Esophagus (tissue), 2 donors: Measurements from ENCODE around the gene PDE10A. TPM values are rescaled to one million over a fixed set of nuclear protein-coding genes. Genes with fewer than 3 reads are reported as not detected.
"Not testable (repeated sequence)": the region's sequence is repeated elsewhere in the genome, so short reads cannot be mapped to it uniquely, and the experiment has no call there.

Experiments used
- H3K27ac ChIP-seq, 2 donors: one replicate each; pipeline ENCODE4 v1.5.1; 2013; ENCODE audit warnings: low read depth in 2 of 2, mild to moderate bottlenecking in 2 of 2, inconsistent platforms in 1 of 2, low read length in 1 of 2, moderate library complexity in 1 of 2
- H3K27me3 ChIP-seq, 2 donors: one replicate each; pipeline ENCODE4 v1.6.1; 2013; ENCODE audit warnings: low read length in 2 of 2, control low read depth in 1 of 2, mild to moderate bottlenecking in 1 of 2; ENCODE audit not compliant: insufficient read depth in 2 of 2, control insufficient read depth in 1 of 2
- H3K36me3 ChIP-seq, 2 donors: one replicate each; pipeline ENCODE4 v1.6.1; 2013; ENCODE audit warnings: low read length in 1 of 2; ENCODE audit not compliant: control insufficient read depth in 2 of 2, insufficient read depth in 2 of 2
- H3K4me1 ChIP-seq, 2 donors: one replicate each; pipeline ENCODE4 v1.6.1; 2013; ENCODE audit warnings: low read length in 1 of 2; ENCODE audit not compliant: control insufficient read depth in 2 of 2, insufficient read depth in 2 of 2
- H3K4me3 ChIP-seq, 2 donors: one replicate each; pipeline ENCODE4 v1.5.1; 2013; ENCODE audit warnings: low read length in 2 of 2, mild to moderate bottlenecking in 2 of 2, low read depth in 1 of 2, moderate library complexity in 1 of 2
- H3K9me3 ChIP-seq, 2 donors: one replicate each; pipeline ENCODE4 v1.6.1; 2013; ENCODE audit warnings: mild to moderate bottlenecking in 2 of 2, low read depth in 1 of 2, low read length in 1 of 2, moderate library complexity in 1 of 2; ENCODE audit not compliant: control insufficient read depth in 2 of 2, insufficient read depth in 1 of 2
- WGBS, 2 donors: extraction: QIAGEN DNeasy Blood & Tissue Kit; methylation state at CpG; one replicate each; pipeline ENCODE4 v1.1.7; 2013; 5-methylcytosine and 5-hydroxymethylcytosine counted together
- polyA plus RNA-seq, 2 donors: library from polyadenylated mRNA; stranded (reverse); fragments of 200-250 nt; gene quantifications; one replicate each; pipeline ENCODE4 v1.2.3, GENCODE V29; 2013
- donor health status: healthy with polysubstance abuse.
- donor health status: Bipolar disorder and iron deficiency.

PDE10A gene
- polyA plus RNA-seq, 2 donors: 0.21 to 0.28 TPM

DNA sequence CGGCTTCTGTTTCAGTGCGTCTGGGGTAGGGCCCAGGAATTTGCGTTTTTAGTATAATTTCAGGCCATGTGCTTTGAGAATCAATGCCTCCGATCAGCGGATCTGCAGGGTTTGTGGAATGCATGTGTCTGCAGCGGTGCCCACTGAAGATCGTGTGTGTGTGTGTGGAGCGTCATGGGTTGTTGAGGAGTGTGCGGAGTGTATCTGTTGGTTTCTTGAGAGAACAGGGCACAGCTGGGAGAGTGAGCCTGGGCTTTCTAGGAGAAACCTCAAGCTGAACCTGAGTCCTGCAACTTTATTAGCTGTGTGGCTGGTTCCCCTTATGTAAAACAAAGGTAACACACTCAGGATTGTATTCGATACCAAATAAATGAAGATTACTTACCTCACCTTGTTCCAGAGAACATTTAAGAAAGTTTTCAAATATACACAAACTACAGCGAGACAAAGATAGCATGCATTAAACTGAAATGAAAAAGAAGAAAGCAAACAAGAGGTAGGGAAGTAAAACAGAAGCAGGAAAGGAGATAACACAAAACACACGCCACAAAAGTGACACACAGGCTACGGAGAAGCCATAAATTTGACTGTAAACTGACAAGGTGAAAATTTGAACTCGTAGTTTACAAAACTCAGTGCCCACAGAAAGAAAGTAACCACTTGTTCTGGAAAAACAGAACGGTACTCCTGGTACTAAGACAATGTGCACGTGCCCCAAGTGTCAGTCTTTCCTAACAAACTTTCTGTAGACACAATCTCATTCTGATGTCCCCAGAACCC lies 28.8 kb downstream of the PDE10A start:
- Histone ChIP-seq H3K4me1 (no peaks in the 10 kb centered on the region), H3K9me3 (no peaks in the 10 kb centered on the region), H3K4me3 (no peak overlapping the region), H3K27me3 (no peaks in the 10 kb centered on the region), H3K27ac (no peak overlapping the region), H3K36me3 (no peaks in the 10 kb centered on the region)
- 69 to 75% methylated on average over 16 of the region's 16 CpGs for WGBS, 2 donors

DNA sequence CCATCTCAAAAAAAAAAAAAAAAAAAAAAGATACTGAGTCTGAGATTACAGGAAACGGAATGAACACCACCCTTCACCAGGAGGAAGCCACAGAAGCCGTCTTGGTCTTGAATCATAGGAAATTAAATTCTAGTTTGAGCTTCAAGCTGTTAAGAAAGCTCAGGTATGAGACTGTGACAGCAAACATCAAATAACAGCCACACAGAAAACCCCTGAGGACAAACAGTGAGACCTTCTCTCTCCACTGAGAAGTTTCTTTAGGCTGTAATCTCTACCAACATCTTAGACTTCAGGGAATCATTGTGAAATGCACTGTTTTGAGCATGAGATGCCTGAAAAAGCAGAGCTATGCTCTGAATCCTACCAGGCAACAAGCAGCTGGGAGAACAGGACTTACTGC lies 30.8 kb downstream of the PDE10A start:
- H3K9me3 ChIP-seq: no peaks in the 10 kb centered on the region
- WGBS, 2 donors: 68 to 70% methylated on average over 2 of the region's 2 CpGs
- H3K27ac ChIP-seq: no peak overlapping the region
- H3K4me3 ChIP-seq: no peak overlapping the region
- no peaks in the 10 kb centered on the region for H3K4me1 ChIP-seq
- H3K27me3 ChIP-seq: no peaks in the 10 kb centered on the region
- no peaks in the 10 kb centered on the region for H3K36me3 ChIP-seq

DNA sequence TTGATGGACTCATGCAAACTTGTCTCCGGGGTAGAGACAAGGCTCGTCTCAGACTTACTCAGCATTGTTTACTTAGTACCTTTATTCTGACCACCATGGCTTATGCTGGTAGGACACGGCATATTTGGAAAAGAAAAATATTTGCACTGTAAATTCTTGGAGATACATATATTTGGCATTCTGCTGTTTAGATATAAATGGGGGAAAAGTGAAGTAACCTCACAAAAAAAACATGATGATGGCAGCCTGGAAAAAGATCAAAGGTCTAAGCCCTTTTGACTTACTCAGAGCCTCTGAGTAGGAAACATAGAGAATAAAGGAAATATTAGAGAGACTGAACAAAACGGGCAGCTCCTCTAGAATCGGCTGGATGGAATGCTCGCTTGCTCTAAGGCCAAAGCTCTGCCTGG lies 32.5 kb downstream of the PDE10A start:
- no peaks in the 10 kb centered on the region for H3K9me3 ChIP-seq
- no peaks in the 10 kb centered on the region for H3K36me3 ChIP-seq
- no peaks in the 10 kb centered on the region for H3K27me3 ChIP-seq
- 52 to 57% methylated on average over 6 of the region's 6 CpGs for WGBS, 2 donors
- no peak overlapping the region for H3K27ac ChIP-seq
- H3K4me3 ChIP-seq: no peak overlapping the region
- H3K4me1 ChIP-seq: no peaks in the 10 kb centered on the region

DNA sequence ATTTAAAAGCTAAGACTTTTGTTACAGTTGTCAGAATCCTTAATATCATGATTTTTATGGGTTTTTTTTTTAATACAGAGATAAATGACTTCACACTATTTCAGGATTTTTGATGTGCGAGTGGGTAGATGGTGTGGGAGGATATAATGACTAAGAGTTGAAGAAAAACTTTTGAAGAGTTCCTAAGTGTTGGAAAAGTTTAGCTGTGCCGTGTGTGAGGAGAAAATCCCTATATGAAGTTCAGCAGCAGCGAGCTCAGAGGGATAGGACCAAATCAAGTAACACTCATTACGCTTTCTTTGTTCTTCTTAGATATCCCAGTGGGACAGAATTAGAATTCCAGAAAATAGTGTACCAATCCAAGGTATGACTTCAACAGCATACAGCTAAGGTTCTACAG lies 34.1 kb downstream of the PDE10A start:
- Histone ChIP-seq H3K36me3 (no peaks in the 10 kb centered on the region), H3K4me1 (no peaks in the 10 kb centered on the region), H3K9me3 (no peaks in the 10 kb centered on the region), H3K4me3 (no peak overlapping the region), H3K27ac (no peak overlapping the region), H3K27me3 (no peaks in the 10 kb centered on the region)
- WGBS, 2 donors: 85 to 86% methylated on average over 4 of the region's 4 CpGs

DNA sequence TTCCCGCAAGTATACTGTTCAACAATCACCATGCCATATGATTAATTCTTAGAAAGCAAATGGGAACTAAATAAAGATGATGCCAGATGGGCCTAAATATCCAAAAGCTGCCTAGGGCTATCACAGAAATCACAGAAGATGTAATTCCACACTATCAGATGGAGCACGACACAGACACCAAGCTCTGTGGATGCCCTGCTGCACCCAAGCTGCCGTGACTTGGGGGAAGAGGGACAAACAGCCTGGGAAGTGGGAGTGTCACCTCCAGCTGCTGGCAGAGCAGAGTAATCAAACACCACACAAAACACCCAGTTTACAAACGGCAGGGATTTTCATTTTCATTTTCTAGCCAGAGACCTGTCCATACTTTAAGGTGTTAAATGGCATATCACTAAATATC lies 35.7 kb downstream of the PDE10A start:
- H3K9me3 ChIP-seq: no peaks in the 10 kb centered on the region
- H3K27ac ChIP-seq: no peak overlapping the region
- no peak overlapping the region for H3K4me3 ChIP-seq
- H3K4me1 ChIP-seq: no peaks in the 10 kb centered on the region
- H3K27me3 ChIP-seq: no peaks in the 10 kb centered on the region
- WGBS, 2 donors: 71 to 81% methylated on average over 4 of the region's 4 CpGs
- no peaks in the 10 kb centered on the region for H3K36me3 ChIP-seq

DNA sequence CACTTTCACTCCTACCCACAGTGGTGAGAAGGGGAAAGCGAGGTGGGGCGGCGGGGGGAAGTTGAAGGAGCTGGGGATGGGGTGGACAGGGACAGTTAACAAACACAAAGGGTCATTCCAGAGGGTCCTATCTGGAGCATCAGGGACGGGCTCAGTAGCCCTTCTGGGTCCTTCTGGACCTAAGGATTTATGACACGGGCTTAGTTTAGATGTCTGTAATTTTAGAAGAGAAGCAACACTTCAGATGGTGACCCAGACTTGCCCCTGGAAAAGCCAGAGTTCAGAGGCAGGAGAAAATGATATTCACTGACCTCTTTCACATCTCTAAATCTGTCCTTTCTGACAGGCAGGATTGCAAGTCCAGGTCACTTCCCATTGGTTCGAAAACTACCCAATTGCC lies 36.3 kb downstream of the PDE10A start:
- H3K36me3 ChIP-seq: no peaks in the 10 kb centered on the region
- no peak overlapping the region for H3K4me3 ChIP-seq
- H3K9me3 ChIP-seq: no peaks in the 10 kb centered on the region
- H3K27ac ChIP-seq: no peak overlapping the region
- WGBS, 2 donors: 62 to 64% methylated on average over 6 of the region's 6 CpGs
- H3K4me1 ChIP-seq: no peaks in the 10 kb centered on the region
- no peaks in the 10 kb centered on the region for H3K27me3 ChIP-seq

DNA sequence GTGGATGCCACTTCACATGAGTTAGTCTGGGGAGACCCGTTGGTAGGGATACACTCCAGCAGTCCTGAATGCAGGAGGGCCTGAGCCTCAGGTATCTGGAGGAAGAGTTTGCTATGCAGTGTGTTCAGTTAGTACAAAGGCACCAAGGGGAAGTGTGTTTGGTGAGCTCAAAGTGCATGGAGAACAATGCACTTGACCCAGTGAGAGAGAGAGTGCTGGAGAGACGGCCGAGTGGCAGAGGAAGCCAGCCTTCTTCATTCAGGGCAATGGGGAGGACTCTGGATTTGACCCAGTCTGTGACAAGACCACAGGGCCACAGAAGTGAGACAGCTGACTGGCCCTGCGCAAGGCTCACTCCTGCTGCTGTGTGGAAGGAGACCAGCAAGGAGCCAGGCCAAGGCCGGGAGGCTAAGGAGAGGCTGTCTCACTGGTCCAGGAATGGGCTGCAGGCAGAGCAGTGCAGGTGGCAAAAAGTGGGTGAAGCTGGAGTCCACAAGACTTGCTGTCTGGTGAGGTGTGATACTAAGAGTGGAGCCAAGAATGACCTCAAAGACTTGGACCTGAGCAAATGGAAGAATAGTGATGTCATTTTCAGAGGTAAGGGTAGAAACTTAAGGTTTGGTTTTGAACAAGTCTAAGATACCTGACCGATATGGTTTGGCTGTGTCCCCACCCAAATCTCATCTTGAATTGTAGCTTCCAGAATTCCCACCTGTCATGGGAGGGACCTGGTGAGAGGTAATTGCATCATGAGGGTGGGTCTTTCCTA lies 38.0 kb downstream of the PDE10A start:
- Histone ChIP-seq H3K36me3 (no peaks in the 10 kb centered on the region), H3K27ac (no peak overlapping the region), H3K9me3 (no peaks in the 10 kb centered on the region), H3K27me3 (no peaks in the 10 kb centered on the region), H3K4me3 (no peak overlapping the region), H3K4me1 (no peaks in the 10 kb centered on the region)
- WGBS, 2 donors: 88 to 93% methylated on average over 6 of the region's 6 CpGs

DNA sequence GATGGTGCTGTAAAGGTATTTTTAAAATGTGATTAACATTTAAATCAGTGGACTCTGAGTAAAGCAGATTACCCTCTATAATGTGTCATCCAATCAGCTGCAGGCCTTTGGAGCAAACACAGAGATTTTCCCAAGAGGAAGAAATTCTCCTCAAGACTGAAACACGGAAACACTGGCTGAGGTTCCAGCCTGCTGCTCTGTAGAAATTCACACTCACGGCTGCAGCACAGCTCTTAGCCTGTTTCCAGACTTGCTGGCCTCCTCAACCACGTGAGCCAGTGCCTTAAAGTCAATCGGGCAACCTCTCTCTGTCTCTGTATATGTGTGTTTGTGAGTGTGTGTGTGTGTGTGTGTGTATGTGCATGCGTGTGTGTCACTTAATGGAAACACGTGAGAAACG lies 41.1 kb downstream of the PDE10A start:
- no peak overlapping the region for H3K27ac ChIP-seq
- no peaks in the 10 kb centered on the region for H3K4me1 ChIP-seq
- H3K27me3 ChIP-seq: no peaks in the 10 kb centered on the region
- WGBS, 2 donors: 85 to 88% methylated on average over 7 of the region's 7 CpGs
- no peaks in the 10 kb centered on the region for H3K36me3 ChIP-seq
- no peak overlapping the region for H3K4me3 ChIP-seq
- no peaks in the 10 kb centered on the region for H3K9me3 ChIP-seq

DNA sequence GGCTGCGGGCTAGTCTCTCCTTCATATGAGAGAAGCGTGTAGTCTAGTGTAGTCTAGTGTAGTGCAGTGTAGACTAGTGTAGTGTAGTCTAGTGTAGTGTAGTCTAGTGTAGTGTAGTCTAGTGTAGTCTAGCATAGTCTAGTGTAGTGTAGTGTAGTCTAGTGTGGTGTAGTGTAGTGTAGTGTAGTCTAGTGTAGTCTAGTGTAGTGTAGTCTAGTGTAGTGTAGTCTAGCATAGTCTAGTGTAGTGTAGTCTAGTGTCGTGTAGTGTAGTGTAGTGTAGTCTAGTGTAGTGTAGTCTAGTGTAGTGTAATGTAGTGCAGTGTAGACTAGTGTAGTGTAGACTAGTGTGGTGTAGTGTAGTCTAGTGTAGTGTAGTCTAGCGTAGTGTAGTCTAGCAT lies 44.1 kb downstream of the PDE10A start:
- not testable (repeated sequence) for H3K4me1 ChIP-seq, H3K27me3 ChIP-seq, H3K27ac ChIP-seq, H3K9me3 ChIP-seq, H3K4me3 ChIP-seq, H3K36me3 ChIP-seq
- WGBS, 2 donors: 97 to 98% methylated on average over 4 of the region's 4 CpGs

DNA sequence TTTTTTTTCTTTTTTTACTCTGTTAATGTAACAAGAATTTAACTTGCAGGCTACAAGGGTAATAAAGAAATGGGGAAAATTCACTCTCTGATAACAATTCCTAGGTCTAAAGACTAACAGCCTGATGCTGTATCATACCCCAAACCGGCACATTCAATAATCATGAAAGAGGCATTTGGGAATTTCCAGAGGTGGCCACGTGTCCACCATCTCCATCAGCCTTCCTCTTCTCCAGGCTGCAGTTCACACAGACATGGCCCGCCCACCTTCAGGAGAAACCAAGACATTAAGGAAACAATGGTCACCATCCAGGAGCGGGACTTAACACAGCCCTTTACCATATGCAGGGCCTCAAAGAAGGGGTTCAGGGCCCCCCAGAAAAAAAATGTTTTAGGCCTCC lies 44.8 kb downstream of the PDE10A start:
- WGBS, 2 donors: 85 to 88% methylated on average over 4 of the region's 4 CpGs
- Histone ChIP-seq H3K4me3 (no peak overlapping the region), H3K27me3 (no peaks in the 10 kb centered on the region), H3K9me3 (no peaks in the 10 kb centered on the region), H3K36me3 (no peaks in the 10 kb centered on the region), H3K27ac (no peak overlapping the region), H3K4me1 (no peaks in the 10 kb centered on the region)
